ENCODE data around the gene FARS2.

- TF ChIP-seq EP300 (IDR thresholded peaks at IDR 0.05) (no peak), CTCF (IDR thresholded peaks at IDR 0.05) (no peak), POLR2A (IDR thresholded peaks at IDR 0.05) (no peak)
Measured at GRCh38 chr6:5308066-5308465, 46.8 kb downstream of the FARS2 start.
